Gastroesophageal sphincter (tissue), 4 donors: Measurements from ENCODE around the gene CSRNP3. TPM values are rescaled to one million over a fixed set of nuclear protein-coding genes. Genes with fewer than 3 reads are reported as not detected.

Experiments
- ATAC-seq: fragments of 150-250 bp; one replicate; pipeline ENCODE4 v1.9.1; 2016; ENCODE audit warnings: mild to moderate bottlenecking, moderate library complexity
- H3K27ac ChIP-seq, 4 donors: fragments of 200-600 bp; sonication (generic) in 3 of 4; 1 replicate in 3 of 4; 2 replicates in 1 of 4; pipeline ENCODE4 v1.5.1; 2016 to 2019
- H3K27me3 ChIP-seq: fragments of 200-600 bp; sonication (generic); one replicate; pipeline ENCODE4 v1.5.1; 2019
- H3K36me3 ChIP-seq, 2 donors: fragments of 200-600 bp; sonication (generic); one replicate each; pipeline ENCODE4 v1.5.1; 2019; ENCODE audit warnings: control low read depth in 1 of 2
- H3K4me1 ChIP-seq, 3 donors: fragments of 200-600 bp; sonication (generic); 1 replicate in 2 of 3; 2 replicates in 1 of 3; pipeline ENCODE4 v1.5.1; 2016 to 2019; ENCODE audit warnings: control low read depth in 2 of 3
- H3K4me3 ChIP-seq, 2 donors: fragments of 200-600 bp; sonication (generic); one replicate each; pipeline ENCODE4 v1.5.1; 2019; ENCODE audit warnings: mild to moderate bottlenecking in 1 of 2, moderate library complexity in 1 of 2
- H3K9me3 ChIP-seq, 3 donors: fragments of 200-600 bp; sonication (generic); one replicate each; pipeline ENCODE4 v1.5.1; 2017 to 2019; ENCODE audit warnings: control low read depth in 2 of 3
- CTCF ChIP-seq, 4 experiments: fragments of 200-600 bp in 2 of 4; fragments of 450-650 bp in 2 of 4; sonication (generic) in 1 of 4; IDR thresholded peaks; one replicate each; pipeline ENCODE4 v1.5.1; 2017 to 2019; ENCODE audit warnings: antibody characterized with exemption in 4 of 4, mild to moderate bottlenecking in 2 of 4, moderate library complexity in 2 of 4
- EP300 ChIP-seq: sonication (generic); formaldehyde crosslinking; IDR thresholded peaks from one replicate; pipeline ENCODE4 v1.6.1; 2017; ENCODE audit warnings: antibody characterized with exemption, mild to moderate bottlenecking
- POLR2A ChIP-seq, 2 donors: fragments of 450-650 bp; IDR thresholded peaks; one replicate each; pipeline ENCODE4 v1.6.1; 2017; ENCODE audit warnings: antibody characterized with exemption in 2 of 2, mild to moderate bottlenecking in 2 of 2, moderate library complexity in 1 of 2
- POLR2AphosphoS5 ChIP-seq: sonication (generic); formaldehyde crosslinking; IDR thresholded peaks from one replicate; pipeline ENCODE4 v1.6.1; 2017; ENCODE audit warnings: antibody characterized with exemption
- WGBS, 2 donors: methylation state at CpG; one replicate each; pipeline ENCODE4 v1.1.5; 2018; ENCODE audit warnings: low coverage in 1 of 2; 5-methylcytosine and 5-hydroxymethylcytosine counted together
- total RNA-seq, 4 donors: library from RNA; depleted of rRNA; stranded (reverse); fragments of >200 nt; gene quantifications; one replicate each; pipeline ENCODE4 v1.1.0, GENCODE V29; 2016

CSRNP3 gene
- total RNA-seq, 4 donors from 2014 or later: 0.81 to 5.4 (median 3.1) TPM

- Histone ChIP-seq H3K4me3 (no peak overlapping the region), H3K4me1 (no peaks in the 10 kb centered on the region), H3K36me3 (no peaks in the 10 kb centered on the region), H3K27me3 (no peaks in the 10 kb centered on the region), H3K27ac (no peak overlapping the region), H3K9me3 (no peaks in the 10 kb centered on the region)
- TF ChIP-seq POLR2A (IDR thresholded peaks at IDR 0.05) (no peak), CTCF (IDR thresholded peaks at IDR 0.05) (no peak), EP300 (no peak), POLR2AphosphoS5 (no peak)
- no peak for ATAC-seq
- 73 to 86% methylated on average over 3 of the region's 3 CpGs for WGBS, 2 donors
These were observed 28.3 kb downstream of the CSRNP3 start for GRCh38 chr2:165497659-165498317.

GRCh38 chr2:165499131-165499530 lies 29.6 kb downstream of the CSRNP3 start:
- H3K27ac ChIP-seq: no peak overlapping the region
- no peak overlapping the region for H3K4me3 ChIP-seq
- ATAC-seq: no peak
- no peaks in the 10 kb centered on the region for H3K9me3 ChIP-seq
- 61 to 64% methylated on average over 3 of the region's 3 CpGs for WGBS, 2 donors
- H3K27me3 ChIP-seq: no peaks in the 10 kb centered on the region
- H3K36me3 ChIP-seq: no peaks in the 10 kb centered on the region
- TF ChIP-seq POLR2A (IDR thresholded peaks at IDR 0.05): no peak
- TF ChIP-seq CTCF (IDR thresholded peaks at IDR 0.05): no peak
- TF ChIP-seq POLR2AphosphoS5: no peak
- TF ChIP-seq EP300: no peak
- no peaks in the 10 kb centered on the region for H3K4me1 ChIP-seq

- Histone ChIP-seq H3K27me3 (no peaks in the 10 kb centered on the region), H3K9me3 (no peaks in the 10 kb centered on the region), H3K4me1 (no peaks in the 10 kb centered on the region), H3K4me3 (no peak overlapping the region), H3K27ac (no peak overlapping the region), H3K36me3 (no peaks in the 10 kb centered on the region)
- TF ChIP-seq CTCF (IDR thresholded peaks at IDR 0.05): no peak
- TF ChIP-seq POLR2A (IDR thresholded peaks at IDR 0.05): no peak
- no peak for TF ChIP-seq POLR2AphosphoS5
- no peak for TF ChIP-seq EP300
- ATAC-seq: no peak
- WGBS, 2 donors: 93 to 100% methylated on average over 2 of the region's 2 CpGs
These were observed 30.5 kb downstream of the CSRNP3 start for GRCh38 chr2:165500001-165500400.

- H3K4me3 ChIP-seq: no peak overlapping the region
- no peak for ATAC-seq
- H3K4me1 ChIP-seq: no peaks in the 10 kb centered on the region
- no peaks in the 10 kb centered on the region for H3K27me3 ChIP-seq
- TF ChIP-seq POLR2AphosphoS5: no peak
- no peak for TF ChIP-seq EP300
- TF ChIP-seq POLR2A (IDR thresholded peaks at IDR 0.05): no peak
- no peak for TF ChIP-seq CTCF (IDR thresholded peaks at IDR 0.05)
- H3K9me3 ChIP-seq: no peaks in the 10 kb centered on the region
- no peaks in the 10 kb centered on the region for H3K36me3 ChIP-seq
- H3K27ac ChIP-seq: no peak overlapping the region
These were observed 31.3 kb downstream of the CSRNP3 start for GRCh38 chr2:165500816-165501215.

GRCh38 chr2:165505514-165505913 lies 36.0 kb downstream of the CSRNP3 start:
- no peak overlapping the region for H3K4me3 ChIP-seq
- no peaks in the 10 kb centered on the region for H3K9me3 ChIP-seq
- H3K27me3 ChIP-seq: no peaks in the 10 kb centered on the region
- H3K4me1 ChIP-seq: no peaks in the 10 kb centered on the region
- TF ChIP-seq POLR2AphosphoS5 (no peak), CTCF (IDR thresholded peaks at IDR 0.05) (no peak), EP300 (no peak), POLR2A (IDR thresholded peaks at IDR 0.05) (no peak)
- no peaks in the 10 kb centered on the region for H3K36me3 ChIP-seq
- 51 to 86% methylated on average over 3 of the region's 3 CpGs for WGBS, 2 donors
- no peak for ATAC-seq
- no peak overlapping the region for H3K27ac ChIP-seq
